HG03354 (cell line): ENCODE measurements around the gene IPMK.
A peak's percentile ranks its signal among the peaks of the same experiment; 100 is the strongest.
"Not testable (repeated sequence)": the region's sequence is repeated elsewhere in the genome, so short reads cannot be mapped to it uniquely, and the experiment has no call there.

Source experiments
- ATAC-seq: cut with Tn5 transposase; IDR thresholded peaks from one replicate; pipeline ENCODE4 v1.9.1; 2021; ENCODE audit warnings: mild to moderate bottlenecking; ENCODE audit not compliant: unreplicated experiment, poor library complexity, severe bottlenecking

Gene IPMK

GRCh38 chr10:58239561-58240169 lies 28.0 kb downstream of the IPMK start:
- no peak for ATAC-seq

GRCh38 chr10:58237014-58237834 lies 30.5 kb downstream of the IPMK start:
- no peak for ATAC-seq

GRCh38 chr10:58229856-58230255 lies 37.8 kb downstream of the IPMK start:
- not testable (repeated sequence) for ATAC-seq

GRCh38 chr10:58225654-58226053 lies 42.0 kb downstream of the IPMK start:
- no peak for ATAC-seq

- ATAC-seq = no peak
Observed at GRCh38 chr10:58220769-58221451, 46.8 kb downstream of the IPMK start.

- ATAC-seq = no peak
Observed at GRCh38 chr10:58219875-58220274, 47.8 kb downstream of the IPMK start.

GRCh38 chr10:58217612-58218011 lies 50.1 kb downstream of the IPMK start:
- no peak for ATAC-seq

- ATAC-seq = no peak
Observed at GRCh38 chr10:58212622-58213021, 55.1 kb downstream of the IPMK start.

GRCh38 chr10:58210160-58210559 lies 57.5 kb downstream of the IPMK start:
- ATAC-seq = no peak

- no peak for ATAC-seq
Observed at GRCh38 chr10:58209669-58210068, 58.0 kb downstream of the IPMK start.

GRCh38 chr10:58206251-58206650 lies 61.4 kb downstream of the IPMK start:
- no peak for ATAC-seq

- peak; percentile 81 for ATAC-seq
Observed at GRCh38 chr10:58201704-58202103, 66.0 kb downstream of the IPMK start.

GRCh38 chr10:58189269-58189668 lies 78.4 kb downstream of the IPMK start:
- ATAC-seq = no peak

GRCh38 chr10:58184120-58184670 lies 83.5 kb downstream of the IPMK start:
- no peak for ATAC-seq

- ATAC-seq = no peak
Observed at GRCh38 chr10:58180666-58181065, 87.0 kb downstream of the IPMK start.

GRCh38 chr10:58179238-58179637 lies 88.5 kb downstream of the IPMK start:
- ATAC-seq = no peak

- no peak for ATAC-seq
Observed at GRCh38 chr10:58178811-58179210, 88.9 kb downstream of the IPMK start.

- ATAC-seq = no peak
Observed at GRCh38 chr10:58177362-58177947, 90.2 kb downstream of the IPMK start.

GRCh38 chr10:58175990-58176900 lies 91.4 kb downstream of the IPMK start:
- ATAC-seq = no peak
